ENCODE measurements around the gene GADL1.
A peak's percentile ranks its signal among the peaks of the same experiment; 100 is the strongest.

The GADL1 gene, protein sequence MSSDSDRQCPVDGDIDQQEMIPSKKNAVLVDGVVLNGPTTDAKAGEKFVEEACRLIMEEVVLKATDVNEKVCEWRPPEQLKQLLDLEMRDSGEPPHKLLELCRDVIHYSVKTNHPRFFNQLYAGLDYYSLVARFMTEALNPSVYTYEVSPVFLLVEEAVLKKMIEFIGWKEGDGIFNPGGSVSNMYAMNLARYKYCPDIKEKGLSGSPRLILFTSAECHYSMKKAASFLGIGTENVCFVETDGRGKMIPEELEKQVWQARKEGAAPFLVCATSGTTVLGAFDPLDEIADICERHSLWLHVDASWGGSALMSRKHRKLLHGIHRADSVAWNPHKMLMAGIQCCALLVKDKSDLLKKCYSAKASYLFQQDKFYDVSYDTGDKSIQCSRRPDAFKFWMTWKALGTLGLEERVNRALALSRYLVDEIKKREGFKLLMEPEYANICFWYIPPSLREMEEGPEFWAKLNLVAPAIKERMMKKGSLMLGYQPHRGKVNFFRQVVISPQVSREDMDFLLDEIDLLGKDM

GRCh38 chr3:30894521-30895251 is at the start of gene GADL1:
Gene GADL1, minus strand, starts transcription at chr3:30894661. Its CDS starts 47 bp downstream, at chr3:30894614.
- Mint-ChIP-seq H3K4me3 (no peak within 1 kb of the TSS), H3K27me3 (peaks cover 2% of the 10 kb centered on the region), H3K36me3 (no peaks in the 10 kb centered on the region), H3K27ac (no peak within 1 kb of the TSS), H3K4me1 (peaks cover 6% of the 10 kb centered on the region), H3K9me3 (no peaks in the 10 kb centered on the region)
- no peak for DNase-seq (ENCODE audit: low spot score in 2 of 2)
- ATAC-seq (ENCODE audit: low read depth) = no peak

- H3K27me3 Mint-ChIP-seq = peaks cover 18% of the 10 kb centered on the region
Measured at GRCh38 chr3:30944124-30944523, 49.7 kb upstream of the GADL1 start.

DNA sequence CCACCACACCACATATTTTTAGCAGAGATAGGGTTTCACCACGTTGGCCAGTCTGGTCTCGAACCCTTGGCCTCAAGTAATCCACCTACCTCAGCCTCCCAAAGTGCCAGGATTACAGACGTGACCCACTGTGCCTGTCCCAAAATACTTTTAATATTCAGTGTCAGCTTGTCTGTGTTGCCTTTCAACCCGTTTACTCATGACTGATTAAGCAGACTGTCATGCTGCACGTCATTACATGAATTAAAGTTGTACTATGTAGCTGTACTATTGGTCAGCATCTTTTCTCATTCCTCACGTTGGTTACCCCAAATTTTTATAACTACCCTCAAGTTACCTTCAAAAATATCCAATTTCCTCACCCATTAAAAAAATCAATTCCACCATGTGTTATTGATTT is 48.7 kb upstream of the GADL1 start:
- no peaks in the 10 kb centered on the region for H3K9me3 Mint-ChIP-seq
- H3K4me1 Mint-ChIP-seq = no peaks in the 10 kb centered on the region
- DNase-seq (ENCODE audit: low spot score in 2 of 2) = no peak
- peaks cover 18% of the 10 kb centered on the region for H3K27me3 Mint-ChIP-seq
- ATAC-seq (ENCODE audit: low read depth) = no peak
- no peaks in the 10 kb centered on the region for H3K36me3 Mint-ChIP-seq
- H3K4me3 Mint-ChIP-seq = no peak overlapping the region
- H3K27ac Mint-ChIP-seq = no peak overlapping the region

More at GRCh38 chr3:30944124-30944523, 49.7 kb upstream of the GADL1 start:
- Mint-ChIP-seq H3K4me3 (no peak overlapping the region), H3K9me3 (no peaks in the 10 kb centered on the region), H3K36me3 (no peaks in the 10 kb centered on the region), H3K27ac (no peak overlapping the region), H3K4me1 (no peaks in the 10 kb centered on the region)
- no peak for DNase-seq (ENCODE audit: low spot score in 2 of 2)
- ATAC-seq (ENCODE audit: low read depth) = no peak

DNA sequence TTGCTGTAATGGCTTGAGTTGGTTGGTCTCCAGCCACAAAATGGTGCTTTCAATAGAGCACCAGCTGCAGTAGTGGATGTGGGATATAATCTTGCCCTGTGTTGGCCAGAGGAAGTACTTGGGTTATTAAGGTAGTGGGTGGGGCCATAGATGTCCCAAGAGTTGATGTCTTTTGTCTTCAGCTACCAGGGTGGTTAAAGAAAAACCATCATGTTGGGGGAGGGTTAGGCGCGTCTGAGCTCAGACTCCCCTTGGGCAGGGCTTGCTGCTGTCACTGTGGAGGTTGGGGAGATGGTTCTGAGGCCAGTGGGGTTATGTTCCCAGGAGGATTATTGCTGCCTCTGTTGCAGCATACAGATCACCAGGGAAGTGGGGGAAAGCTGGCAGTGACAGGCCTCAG is 46.9 kb upstream of the GADL1 start:
- no peak overlapping the region for H3K27ac Mint-ChIP-seq
- ATAC-seq (ENCODE audit: low read depth) (no peak), DNase-seq (ENCODE audit: low spot score in 2 of 2) (no peak)
- no peaks in the 10 kb centered on the region for H3K36me3 Mint-ChIP-seq
- H3K27me3 Mint-ChIP-seq = peaks cover 12% of the 10 kb centered on the region
- no peak overlapping the region for H3K4me3 Mint-ChIP-seq
- no peaks in the 10 kb centered on the region for H3K4me1 Mint-ChIP-seq
- H3K9me3 Mint-ChIP-seq = no peaks in the 10 kb centered on the region

DNA sequence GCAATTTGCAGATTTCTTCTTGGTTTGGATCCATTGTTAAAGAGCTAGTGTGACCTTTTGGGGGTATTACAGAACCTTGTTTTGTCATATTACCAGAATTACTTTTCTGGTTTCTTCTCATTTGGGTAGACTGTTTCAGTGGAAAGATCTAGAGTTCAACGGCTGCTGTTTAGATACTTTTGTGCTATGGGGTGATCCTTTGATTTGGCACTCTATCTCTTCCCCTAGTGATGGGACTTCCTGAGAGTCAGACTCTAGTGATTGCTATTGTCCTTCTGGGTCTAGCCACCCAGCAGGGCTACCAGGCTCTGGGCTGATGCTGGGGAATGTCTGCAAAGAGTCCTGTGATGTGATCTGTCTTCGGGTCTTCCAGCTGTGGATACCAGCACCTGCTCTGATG is 46.3 kb upstream of the GADL1 start:
- H3K4me3 Mint-ChIP-seq = no peak overlapping the region

DNA sequence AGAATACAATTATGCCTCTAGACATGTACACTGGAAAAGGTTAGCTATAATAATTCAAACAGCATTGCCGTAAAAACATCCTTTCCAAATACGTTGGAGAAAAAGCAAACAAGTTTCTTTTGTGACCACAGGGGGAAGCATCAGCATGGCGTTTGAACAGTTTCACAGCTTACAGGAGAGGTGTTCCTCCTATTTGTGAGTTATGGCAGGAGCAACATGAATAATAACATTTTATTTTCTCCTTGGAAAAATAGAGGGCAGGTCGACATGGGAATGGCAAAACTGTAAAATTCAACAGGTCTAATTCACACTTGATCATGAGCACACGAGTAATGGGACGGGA is 39.7 kb upstream of the GADL1 start:
- Mint-ChIP-seq H3K36me3 (no peaks in the 10 kb centered on the region), H3K27ac (no peak overlapping the region), H3K27me3 (no peaks in the 10 kb centered on the region), H3K9me3 (no peaks in the 10 kb centered on the region), H3K4me1 (peaks cover 4% of the 10 kb centered on the region), H3K4me3 (no peak overlapping the region)
- ATAC-seq (ENCODE audit: low read depth) (peak; percentile 22), DNase-seq (ENCODE audit: low spot score in 2 of 2) (no peak)

More for the DNA sequence above, 46.3 kb upstream of the GADL1 start:
- no peak for DNase-seq (ENCODE audit: low spot score in 2 of 2)
- Mint-ChIP-seq H3K9me3 (no peaks in the 10 kb centered on the region), H3K4me1 (no peaks in the 10 kb centered on the region), H3K36me3 (no peaks in the 10 kb centered on the region), H3K27me3 (peaks cover 12% of the 10 kb centered on the region), H3K27ac (no peak overlapping the region)
- no peak for ATAC-seq (ENCODE audit: low read depth)

DNA sequence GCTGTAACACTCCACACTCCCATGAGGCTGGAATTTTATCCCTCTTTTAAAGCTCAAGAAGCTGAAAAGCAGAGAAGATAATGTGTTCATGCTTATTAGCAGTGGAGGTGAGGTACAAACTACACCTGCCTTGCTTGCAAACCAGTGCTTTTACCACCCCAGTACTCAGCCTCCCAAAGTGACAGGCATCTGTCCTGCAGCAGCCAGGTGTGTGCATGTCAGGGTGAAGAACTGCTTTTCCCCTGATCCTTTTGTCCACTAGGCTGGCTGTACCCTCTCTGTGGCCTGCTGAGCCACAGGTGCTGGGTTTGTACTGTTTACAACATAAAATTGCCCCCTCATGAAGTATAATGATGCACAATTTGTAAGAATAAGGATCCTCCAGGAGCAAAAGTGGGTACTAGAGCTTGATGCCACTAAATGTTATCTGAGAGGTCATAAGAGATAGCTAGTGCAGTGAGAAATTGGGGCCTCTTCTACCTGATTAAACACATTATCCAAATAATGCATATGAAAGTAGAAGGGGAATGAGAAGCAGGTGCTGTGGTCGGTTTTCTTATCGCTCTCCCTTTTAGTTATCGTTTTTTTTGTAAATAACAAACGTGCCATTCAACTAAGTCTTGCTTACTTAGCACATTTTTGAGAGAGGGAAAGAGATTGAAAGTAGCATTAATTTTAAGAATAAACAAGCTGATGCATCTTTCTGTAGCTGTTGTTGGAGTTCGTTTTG is 39.2 kb upstream of the GADL1 start:
- Mint-ChIP-seq H3K4me3 (no peak overlapping the region), H3K27ac (no peak overlapping the region), H3K4me1 (peaks cover 4% of the 10 kb centered on the region), H3K27me3 (no peaks in the 10 kb centered on the region), H3K36me3 (no peaks in the 10 kb centered on the region), H3K9me3 (no peaks in the 10 kb centered on the region)
- ATAC-seq (ENCODE audit: low read depth) (no peak), DNase-seq (ENCODE audit: low spot score in 2 of 2) (no peak)

DNA sequence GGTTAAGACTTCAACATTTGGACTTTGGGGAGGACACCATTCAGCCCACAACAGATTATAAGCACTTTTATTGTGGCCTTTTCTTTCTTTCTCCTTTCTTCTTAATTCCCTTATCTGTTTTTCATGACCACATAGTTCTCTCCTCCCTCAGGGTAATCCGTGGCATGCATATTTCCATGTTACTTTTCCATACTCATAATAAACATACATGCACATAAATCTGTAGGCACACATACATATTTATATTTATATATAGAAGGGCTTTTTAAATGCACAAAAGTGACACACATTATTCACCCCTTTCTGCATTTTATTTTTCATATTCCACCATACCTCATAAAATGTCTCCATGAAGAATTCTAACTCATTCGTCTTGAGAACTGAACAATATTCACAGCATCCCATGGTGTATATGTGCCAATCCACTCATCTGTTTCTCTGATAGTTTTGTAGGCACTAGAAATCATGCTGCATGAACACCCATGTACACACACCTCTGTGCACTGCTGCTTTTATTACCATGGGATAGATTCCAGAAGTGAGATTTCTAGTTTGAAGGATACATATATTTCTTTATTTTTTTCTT is 38.1 kb upstream of the GADL1 start:
- Mint-ChIP-seq H3K36me3 (no peaks in the 10 kb centered on the region), H3K4me3 (no peak overlapping the region), H3K27me3 (no peaks in the 10 kb centered on the region), H3K9me3 (no peaks in the 10 kb centered on the region), H3K4me1 (peaks cover 4% of the 10 kb centered on the region), H3K27ac (no peak overlapping the region)
- ATAC-seq (ENCODE audit: low read depth) (no peak), DNase-seq (ENCODE audit: low spot score in 2 of 2) (no peak)

DNA sequence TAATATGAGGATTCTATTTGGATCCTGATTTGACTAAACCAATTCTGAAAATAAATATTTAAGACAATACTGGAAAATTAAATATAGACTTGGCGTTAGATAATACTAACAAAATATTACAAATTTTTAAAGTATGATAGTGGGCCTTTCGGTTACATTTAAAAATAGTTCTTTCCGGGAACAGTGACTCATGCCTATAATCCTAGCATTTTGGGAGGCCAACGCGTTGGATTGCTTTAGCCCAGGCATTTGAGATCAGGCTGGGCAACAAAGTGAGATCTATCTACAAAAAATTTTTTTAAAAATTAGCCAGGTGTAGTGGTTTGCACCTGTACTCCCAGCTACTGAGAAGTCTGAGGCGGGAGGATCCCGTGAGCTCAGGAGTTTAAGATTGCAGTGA is 30.3 kb upstream of the GADL1 start:
- DNase-seq (ENCODE audit: low spot score in 2 of 2) (no peak), ATAC-seq (ENCODE audit: low read depth) (no peak)
- peaks cover 4% of the 10 kb centered on the region for H3K27me3 Mint-ChIP-seq
- H3K4me1 Mint-ChIP-seq = no peaks in the 10 kb centered on the region
- no peak overlapping the region for H3K4me3 Mint-ChIP-seq
- H3K36me3 Mint-ChIP-seq = no peaks in the 10 kb centered on the region
- no peak overlapping the region for H3K27ac Mint-ChIP-seq
- peaks cover 2% of the 10 kb centered on the region for H3K9me3 Mint-ChIP-seq

DNA sequence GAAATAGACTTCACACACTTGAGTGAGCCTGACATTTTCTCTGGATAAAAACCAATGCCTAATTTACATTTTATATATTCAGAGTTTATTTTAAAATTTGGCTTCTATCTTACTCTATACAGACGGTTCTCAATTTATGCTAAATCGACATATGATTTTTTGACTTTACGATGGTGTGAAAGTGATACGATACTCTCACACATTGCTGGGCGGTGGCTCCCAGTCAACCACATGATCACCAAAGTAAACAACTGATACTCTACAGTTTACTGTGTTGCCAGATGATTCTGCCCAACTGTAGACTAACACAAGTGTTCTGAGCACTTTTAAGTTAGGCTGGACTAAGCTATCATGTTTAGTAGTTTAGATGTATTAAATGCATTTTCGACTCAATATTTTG is 25.1 kb upstream of the GADL1 start:
- H3K4me1 Mint-ChIP-seq = no peaks in the 10 kb centered on the region
- no peak overlapping the region for H3K27ac Mint-ChIP-seq
- ATAC-seq (ENCODE audit: low read depth) (no peak), DNase-seq (ENCODE audit: low spot score in 2 of 2) (no peak)
- peaks cover 2% of the 10 kb centered on the region for H3K9me3 Mint-ChIP-seq
- no peaks in the 10 kb centered on the region for H3K36me3 Mint-ChIP-seq
- peaks cover 4% of the 10 kb centered on the region for H3K27me3 Mint-ChIP-seq
- no peak overlapping the region for H3K4me3 Mint-ChIP-seq

DNA sequence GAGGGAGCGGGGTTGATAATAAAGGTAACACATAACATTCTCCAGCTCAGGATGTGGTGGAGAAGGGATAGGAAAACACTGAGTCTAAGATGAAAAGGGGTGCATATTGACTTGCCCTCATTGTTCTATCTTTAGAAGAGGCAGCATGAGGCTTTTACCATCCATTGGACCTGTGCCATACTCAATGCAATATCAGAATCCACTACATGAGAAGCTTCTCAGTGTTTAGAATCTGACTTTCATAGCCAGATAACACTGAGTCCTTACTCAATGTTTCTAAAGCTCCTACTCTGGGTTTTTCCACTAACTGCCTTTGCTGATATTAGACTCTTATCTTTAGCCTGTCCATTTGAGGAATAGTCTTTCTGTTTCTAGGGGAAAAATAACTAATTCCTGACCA is 24.3 kb upstream of the GADL1 start:
- no peak for ATAC-seq (ENCODE audit: low read depth)
- no peak for DNase-seq (ENCODE audit: low spot score in 2 of 2)
- H3K4me3 Mint-ChIP-seq = no peak overlapping the region
- H3K36me3 Mint-ChIP-seq = no peaks in the 10 kb centered on the region
- H3K4me1 Mint-ChIP-seq = no peaks in the 10 kb centered on the region
- H3K27ac Mint-ChIP-seq = no peak overlapping the region
- peaks cover 2% of the 10 kb centered on the region for H3K9me3 Mint-ChIP-seq
- H3K27me3 Mint-ChIP-seq = peaks cover 2% of the 10 kb centered on the region

GRCh38 chr3:30915782-30916181 is 21.3 kb upstream of the GADL1 start:
- H3K36me3 Mint-ChIP-seq = no peaks in the 10 kb centered on the region
- ATAC-seq (ENCODE audit: low read depth) (no peak), DNase-seq (ENCODE audit: low spot score in 2 of 2) (no peak)
- no peaks in the 10 kb centered on the region for H3K4me1 Mint-ChIP-seq
- peaks cover 5% of the 10 kb centered on the region for H3K27me3 Mint-ChIP-seq
- H3K27ac Mint-ChIP-seq = no peak overlapping the region
- peaks cover 2% of the 10 kb centered on the region for H3K9me3 Mint-ChIP-seq
- no peak overlapping the region for H3K4me3 Mint-ChIP-seq

- Mint-ChIP-seq H3K4me3 (no peak overlapping the region), H3K4me1 (no peaks in the 10 kb centered on the region), H3K27me3 (peaks cover 5% of the 10 kb centered on the region), H3K9me3 (no peaks in the 10 kb centered on the region), H3K36me3 (no peaks in the 10 kb centered on the region), H3K27ac (no peak overlapping the region)
- ATAC-seq (ENCODE audit: low read depth) = no peak
- DNase-seq (ENCODE audit: low spot score in 2 of 2) = no peak
Measured at GRCh38 chr3:30914696-30915095, 20.2 kb upstream of the GADL1 start.

DNA sequence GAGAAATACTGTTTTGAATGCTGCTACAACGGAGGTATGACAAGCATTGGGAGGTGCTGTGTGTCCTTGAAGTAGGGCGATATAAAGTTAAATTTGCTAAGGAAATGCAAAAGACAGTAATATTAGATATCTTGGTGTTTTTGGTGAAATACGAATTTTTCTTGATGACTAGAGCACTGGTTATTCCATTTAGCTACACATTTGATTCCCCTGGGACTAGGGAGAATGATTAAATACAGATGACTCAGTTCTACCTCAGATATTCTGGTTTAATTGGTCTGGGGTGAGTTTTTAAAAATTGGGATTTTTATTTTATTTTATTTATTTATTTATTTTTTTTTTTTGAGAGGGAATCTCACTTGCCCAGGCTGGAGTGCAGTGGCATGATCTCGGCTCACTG is 18.7 kb upstream of the GADL1 start:
- H3K9me3 Mint-ChIP-seq = no peaks in the 10 kb centered on the region
- H3K27me3 Mint-ChIP-seq = peaks cover 3% of the 10 kb centered on the region
- no peak overlapping the region for H3K27ac Mint-ChIP-seq
- DNase-seq (ENCODE audit: low spot score in 2 of 2) = no peak
- no peaks in the 10 kb centered on the region for H3K36me3 Mint-ChIP-seq
- no peak for ATAC-seq (ENCODE audit: low read depth)
- H3K4me3 Mint-ChIP-seq = no peak overlapping the region
- no peaks in the 10 kb centered on the region for H3K4me1 Mint-ChIP-seq

All from memory B cell (primary cell).